WTC11 (cell line): ENCODE results near the gene GET4.

Experiments used
- ARID4B ChIP-seq: sonication (generic); formaldehyde crosslinking; IDR thresholded peaks from 2 replicates; pipeline ENCODE4 v1.8.0; 2023; ENCODE audit warnings: missing genetic modification reagents, mild to moderate bottlenecking, borderline replicate concordance
- CREB1 ChIP-seq: sonication (generic); formaldehyde crosslinking; IDR thresholded peaks from 2 replicates; pipeline ENCODE4 v1.8.0; 2023; ENCODE audit warnings: mild to moderate bottlenecking, missing genetic modification reagents
- CTCF ChIP-seq: fragments of 200-600 bp; IDR thresholded peaks from 2 replicates; pipeline ENCODE4 v1.8.0; 2022; ENCODE audit warnings: antibody characterized with exemption
- JUN ChIP-seq: sonication (generic); formaldehyde crosslinking; IDR thresholded peaks from 2 replicates; pipeline ENCODE4 v1.8.0; 2023; ENCODE audit warnings: mild to moderate bottlenecking, missing genetic modification reagents
- NFYB ChIP-seq: sonication (generic); formaldehyde crosslinking; conservative IDR thresholded peaks from 2 replicates; pipeline ENCODE4 v1.8.0; 2022; ENCODE audit warnings: low read depth, missing genetic modification reagents
- NR2C2 ChIP-seq: sonication (generic); formaldehyde crosslinking; IDR thresholded peaks from 2 replicates; pipeline ENCODE4 v1.8.0; 2022; ENCODE audit warnings: mild to moderate bottlenecking, missing genetic modification reagents
- SMAD3 ChIP-seq: sonication (generic); formaldehyde crosslinking; IDR thresholded peaks from 2 replicates; pipeline ENCODE4 v1.8.0; 2022; ENCODE audit warnings: missing genetic modification reagents, mild to moderate bottlenecking, borderline replicate concordance
- TCF7 ChIP-seq: sonication (generic); formaldehyde crosslinking; IDR thresholded peaks from 2 replicates; pipeline ENCODE4 v1.8.0; 2022; ENCODE audit warnings: mild to moderate bottlenecking, low read depth, missing genetic modification reagents, moderate library complexity
- TEAD4 ChIP-seq: sonication (generic); formaldehyde crosslinking; IDR thresholded peaks from 2 replicates; pipeline ENCODE4 v1.8.0; 2022; ENCODE audit warnings: mild to moderate bottlenecking, missing genetic modification reagents
- USF1 ChIP-seq: sonication (generic); formaldehyde crosslinking; IDR thresholded peaks from 2 replicates; pipeline ENCODE4 v1.8.0; 2022; ENCODE audit warnings: mild to moderate bottlenecking, missing genetic modification reagents
- USF2 ChIP-seq: sonication (generic); formaldehyde crosslinking; IDR thresholded peaks from 2 replicates; pipeline ENCODE4 v1.8.1; 2023; ENCODE audit warnings: mild to moderate bottlenecking, missing genetic modification reagents, moderate library complexity
- ZBTB43 ChIP-seq: sonication (generic); formaldehyde crosslinking; IDR thresholded peaks from 2 replicates; pipeline ENCODE4 v1.8.1; 2023; ENCODE audit warnings: mild to moderate bottlenecking, missing genetic modification reagents

- no peak for TF ChIP-seq ARID4B (CRISPR knock-in tag)
- TF ChIP-seq CTCF, result no peak
- no peak for TF ChIP-seq TEAD4 (CRISPR knock-in tag)
- no peak for TF ChIP-seq ZBTB43 (CRISPR knock-in tag)
- no peak for TF ChIP-seq CREB1 (CRISPR knock-in tag)
- TF ChIP-seq JUN (CRISPR knock-in tag), result no peak
- no peak for TF ChIP-seq SMAD3 (CRISPR knock-in tag)
- TF ChIP-seq USF1 (CRISPR knock-in tag), result no peak
- no peak for TF ChIP-seq TCF7
- no peak for TF ChIP-seq USF2
- no peak for TF ChIP-seq NR2C2
- TF ChIP-seq NFYB, result no peak
Measured at GRCh38 chr7:863106-863505, 13.2 kb upstream of the GET4 start.
